Pulmonary artery endothelial cell (primary cell): ENCODE measurements around the gene FOXP1. TPM values are rescaled to one million over a fixed set of nuclear protein-coding genes. Genes with fewer than 3 reads are reported as not detected.
A peak's percentile ranks its signal among the peaks of the same experiment; 100 is the strongest.

ENCODE experiments used
- DNase-seq: peaks from one replicate; pipeline ENCODE4 v3.0.0-alpha.2; 2011; ENCODE audit warnings: low read depth, low spot score
- total RNA-seq: library from RNA; depleted of rRNA; stranded (reverse); fragments of >200 nt; gene quantifications from 2 replicates; pipeline ENCODE4 v1.2.3, GENCODE V29; 2014

Gene FOXP1
- total RNA-seq, 1 donor from 2014 or later, result 48.2 TPM

- DNase-seq, result no peak
These were observed 3.3 kb upstream of the FOXP1 start for GRCh38 chr3:71586810-71587242.

DNA sequence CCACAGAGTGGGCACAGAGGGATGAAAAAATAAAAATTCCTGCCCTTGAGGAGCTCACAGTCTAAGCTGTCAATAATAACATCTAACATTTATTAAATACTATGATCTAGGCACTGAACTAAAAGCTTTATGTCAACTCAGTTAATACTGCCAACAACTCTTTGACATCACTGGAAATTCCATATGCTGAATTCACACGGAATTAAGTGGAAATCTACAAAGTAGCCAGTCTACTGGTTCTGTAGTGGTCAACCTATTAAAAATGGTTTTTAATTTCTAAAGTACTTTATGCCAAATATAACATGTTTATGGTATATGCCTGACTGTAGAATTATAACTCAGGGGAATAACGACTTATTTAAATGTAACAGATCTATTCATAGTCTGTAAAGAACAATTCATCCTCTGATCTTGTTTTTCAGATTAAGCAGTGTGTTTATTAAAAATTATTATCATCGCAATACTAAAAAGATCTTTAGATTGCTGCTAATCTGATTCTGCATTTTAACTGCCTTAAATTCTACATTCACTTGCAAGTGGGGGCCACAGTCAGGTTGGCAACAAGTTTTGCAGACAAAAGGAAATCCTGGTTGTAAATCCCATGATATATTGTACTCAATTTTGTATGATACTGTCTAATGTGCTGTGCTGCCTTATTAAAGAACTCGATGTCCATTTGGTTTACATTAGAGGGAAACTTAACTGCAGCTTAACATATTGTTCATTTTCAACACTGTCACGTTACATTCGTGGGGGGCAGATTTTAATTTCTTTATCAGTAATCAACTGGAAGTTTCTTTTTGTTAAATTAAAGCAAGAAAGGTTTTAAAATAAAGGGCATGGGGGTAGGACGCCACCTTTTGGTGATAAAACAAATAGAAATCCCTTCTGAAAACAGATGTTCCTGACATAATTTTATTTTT, 2.6 kb upstream of the FOXP1 start:
- DNase-seq, result no peak

DNA sequence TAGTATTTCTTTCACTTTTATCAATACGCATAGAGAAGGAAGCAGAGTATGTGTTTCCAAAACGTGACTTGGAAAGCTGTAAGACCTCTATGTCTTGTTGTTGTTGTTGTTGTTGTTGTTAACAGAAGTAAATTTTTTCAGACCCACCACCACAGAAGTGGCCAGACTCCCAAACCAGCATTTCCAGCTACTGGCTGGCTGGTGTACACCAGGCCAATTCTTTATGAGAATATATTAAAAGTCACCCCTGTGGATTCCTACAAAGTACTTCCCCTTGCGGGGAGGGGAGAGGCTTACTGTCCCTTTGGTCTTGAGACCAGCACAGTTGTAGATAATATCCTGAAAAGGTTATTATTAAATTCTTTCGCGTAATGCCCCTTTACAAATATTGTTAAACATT, 1.6 kb upstream of the FOXP1 start:
- DNase-seq, result no peak

DNA sequence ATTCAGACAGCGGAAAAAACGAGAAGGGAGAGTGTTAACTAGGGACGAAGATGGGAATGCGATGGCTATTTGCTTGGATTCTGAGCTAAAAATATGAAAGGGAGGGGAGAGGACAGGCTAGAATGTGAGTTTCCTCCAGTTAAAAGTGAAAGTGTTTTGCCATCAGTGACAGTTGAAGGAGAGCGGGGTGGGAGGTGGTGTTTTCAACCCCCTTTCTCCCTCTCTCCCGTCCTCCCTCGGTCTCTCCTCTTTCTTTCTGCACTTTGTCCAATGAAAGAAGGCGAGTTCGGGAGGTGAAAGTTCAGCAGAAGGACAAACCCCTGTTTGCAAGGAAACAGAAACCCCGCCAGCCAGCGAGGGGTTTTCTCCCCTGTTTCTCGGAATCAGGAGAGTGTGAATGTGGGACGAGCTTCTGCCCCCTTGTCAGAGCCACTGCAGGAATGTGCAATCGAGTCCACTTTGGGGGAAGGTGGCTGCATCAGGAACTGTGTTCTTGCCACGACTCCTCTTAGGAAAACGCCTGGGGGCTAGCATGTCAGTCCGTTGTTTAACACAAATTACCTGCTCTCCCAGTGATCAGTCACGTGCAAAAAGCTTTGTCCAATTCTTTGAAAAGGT, 975 bp upstream of the FOXP1 start:
- peak; percentile 46 for DNase-seq

- peak; percentile 13 for DNase-seq
These were observed 639 bp downstream of the FOXP1 start for GRCh38 chr3:71582612-71583565.

DNA sequence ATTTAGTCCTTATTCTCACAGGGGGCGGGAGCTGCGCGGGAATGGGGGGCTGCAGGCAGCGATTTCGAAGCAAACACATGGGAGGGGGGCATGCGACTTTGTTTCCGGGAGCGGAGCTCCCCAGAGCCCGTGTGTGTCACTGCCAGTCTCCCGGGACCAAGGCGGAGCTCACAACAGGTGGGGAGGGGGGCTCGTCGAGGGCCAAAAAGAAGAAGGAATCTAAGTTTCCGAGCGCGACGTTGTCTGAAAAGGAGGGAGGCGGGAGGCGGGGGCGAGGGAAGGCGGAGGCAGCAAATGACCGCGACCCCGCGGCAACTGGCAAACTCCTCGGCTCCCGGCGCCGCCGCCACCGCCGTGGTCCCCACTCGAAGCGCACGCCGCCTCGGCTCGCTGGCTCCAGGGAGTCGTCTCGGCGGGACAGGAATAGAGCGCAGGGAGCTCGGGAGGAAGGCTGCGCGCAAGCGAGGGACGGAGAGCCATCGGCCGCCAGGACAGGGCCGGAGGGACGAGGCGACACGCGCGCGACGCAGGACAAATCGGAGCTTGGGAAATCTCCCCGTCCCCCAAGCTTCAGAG, 1.4 kb downstream of the FOXP1 start:
- no peak for DNase-seq

- no peak for DNase-seq
These were observed 2.0 kb downstream of the FOXP1 start for GRCh38 chr3:71581457-71582035.

DNA sequence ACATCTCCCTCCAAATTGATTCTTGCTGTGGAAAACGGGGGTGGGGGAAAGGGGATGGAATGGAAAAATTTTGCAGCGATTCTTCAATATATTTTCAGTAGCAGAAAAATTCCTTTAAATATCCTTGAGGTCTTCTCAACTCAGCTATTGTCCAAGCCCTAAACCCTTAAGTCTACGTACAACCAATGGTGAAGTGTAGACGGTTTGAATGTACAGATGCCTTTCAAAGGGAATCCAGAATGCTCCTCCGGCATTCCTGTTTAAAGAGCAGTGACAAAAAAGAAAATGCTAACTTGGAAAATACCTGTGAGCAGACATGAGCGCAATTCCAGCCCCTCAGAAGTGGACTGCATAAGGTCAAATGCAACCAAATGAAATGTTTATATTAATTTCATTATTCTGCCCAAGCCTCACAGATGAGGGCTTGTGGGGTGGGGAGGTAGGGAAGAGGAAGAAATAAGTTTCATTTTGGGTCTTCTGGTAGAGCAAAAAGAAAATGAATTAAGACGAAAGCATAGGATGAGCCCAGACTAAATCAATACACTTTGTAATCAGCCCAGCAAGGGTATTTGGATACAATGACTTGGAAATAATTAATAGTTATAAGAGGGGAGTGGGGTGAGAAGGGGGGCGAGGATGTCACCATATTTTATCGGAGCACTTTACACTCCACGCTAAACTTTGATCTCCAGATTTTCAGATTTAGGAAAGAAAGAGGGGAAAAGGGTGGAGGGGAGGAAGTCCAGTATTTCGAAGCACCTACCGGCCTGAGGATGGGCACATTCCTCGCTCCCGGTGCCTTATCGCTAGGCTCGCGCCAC, 2.7 kb downstream of the FOXP1 start:
- DNase-seq, result no peak

DNA sequence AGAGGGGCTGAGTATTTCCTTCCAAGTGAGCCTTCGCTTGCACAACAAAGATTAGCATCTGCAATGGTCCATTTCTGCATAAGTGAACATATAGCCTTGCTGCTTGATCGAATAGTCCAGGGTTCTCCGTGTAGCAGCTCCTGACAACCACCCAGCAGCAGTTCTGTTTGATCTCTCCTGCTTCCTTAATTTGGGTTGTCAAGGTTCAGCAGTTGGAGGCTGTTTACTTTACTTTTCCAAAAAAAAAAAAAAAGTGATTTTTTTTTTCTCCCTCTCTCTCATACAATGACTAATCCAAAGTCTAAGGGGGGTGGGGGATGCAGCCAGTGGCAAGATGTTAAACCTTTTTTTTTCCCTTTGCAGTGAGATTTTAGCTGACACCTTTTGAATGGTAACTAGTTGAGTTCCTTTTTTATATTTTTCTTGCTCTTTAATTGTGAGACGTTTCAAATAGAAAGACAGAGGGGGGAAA, 3.6 kb downstream of the FOXP1 start:
- no peak for DNase-seq

GRCh38 chr3:71579326-71579934, 4.1 kb downstream of the FOXP1 start:
- no peak for DNase-seq

- no peak for DNase-seq
These were observed 5.3 kb downstream of the FOXP1 start for GRCh38 chr3:71578054-71578751.

GRCh38 chr3:71577011-71577410, 6.5 kb downstream of the FOXP1 start:
- no peak for DNase-seq

GRCh38 chr3:71575433-71575832, 8.1 kb downstream of the FOXP1 start:
- no peak for DNase-seq

- no peak for DNase-seq
These were observed 10.3 kb downstream of the FOXP1 start for GRCh38 chr3:71573181-71573580.

DNA sequence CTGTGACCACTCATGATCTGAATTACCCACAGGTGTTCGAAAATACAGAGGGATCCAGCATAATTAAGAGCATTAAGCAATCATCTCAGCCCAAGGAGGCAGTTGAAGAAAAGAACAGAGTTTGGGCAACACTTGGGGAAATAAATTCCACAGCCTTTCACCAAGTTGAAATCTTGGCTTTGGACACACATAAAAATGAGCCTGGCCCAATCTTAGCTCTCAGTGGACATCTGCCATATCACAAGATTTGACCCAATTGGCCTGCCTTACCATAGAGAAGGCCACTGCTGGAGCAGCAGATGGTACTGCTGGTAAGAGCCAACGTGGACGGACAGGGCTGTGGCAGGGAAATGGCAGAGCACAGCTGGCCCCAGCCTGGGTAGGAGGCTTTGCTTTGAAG, 13.0 kb downstream of the FOXP1 start:
- no peak for DNase-seq

GRCh38 chr3:71568207-71568606, 15.3 kb downstream of the FOXP1 start:
- DNase-seq, result no peak

GRCh38 chr3:71566776-71567175, 16.8 kb downstream of the FOXP1 start:
- DNase-seq, result no peak

GRCh38 chr3:71565976-71566375, 17.6 kb downstream of the FOXP1 start:
- DNase-seq, result no peak

DNA sequence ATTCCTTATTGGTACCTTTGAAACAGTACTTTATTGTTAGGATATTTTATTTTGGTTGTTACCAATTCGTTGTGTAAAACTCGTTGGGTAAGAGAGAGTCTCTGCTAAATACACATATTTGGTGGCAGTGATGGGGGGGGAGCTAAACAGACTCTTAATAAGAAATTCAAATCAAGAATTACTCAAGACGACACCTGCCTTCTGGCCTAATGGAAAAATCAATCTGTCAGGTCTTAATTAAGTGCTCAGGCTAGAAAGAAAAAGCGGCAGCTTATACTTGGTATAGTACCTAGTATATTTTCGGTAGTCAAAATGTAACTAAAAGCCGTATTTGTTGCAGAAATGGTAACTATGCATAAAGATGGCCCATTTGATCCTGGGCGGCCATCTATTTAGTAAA, 18.2 kb downstream of the FOXP1 start:
- DNase-seq, result no peak
